H9 (cell line): Measurements from ENCODE around the gene SCNN1B. TPM values are rescaled to one million over a fixed set of nuclear protein-coding genes. Genes with fewer than 3 reads are reported as not detected.

Experiments
- DNase-seq: peaks from one replicate; pipeline ENCODE4 v3.0.0-alpha.2; 2017
- H2AFZ ChIP-seq: one replicate; pipeline ENCODE4 v1.6.1; 2013; ENCODE audit warnings: mild to moderate bottlenecking, low read length, control low read depth, moderate library complexity
- H2AK5ac ChIP-seq: 2 replicates; pipeline ENCODE4 v1.6.1; 2013; ENCODE audit warnings: low read length, control low read depth, mixed read lengths; ENCODE audit not compliant: insufficient read length
- H2BK120ac ChIP-seq: one replicate; pipeline ENCODE4 v1.6.1; 2013; ENCODE audit warnings: low read depth, mild to moderate bottlenecking, low read length, control low read depth, inconsistent platforms; ENCODE audit not compliant: poor library complexity, severe bottlenecking
- H2BK12ac ChIP-seq: 2 replicates; pipeline ENCODE4 v1.6.1; 2013; ENCODE audit warnings: low read length, control low read depth, mixed read lengths, low read depth; ENCODE audit not compliant: insufficient read length
- H2BK15ac ChIP-seq: 2 replicates; pipeline ENCODE4 v1.6.1; 2013; ENCODE audit warnings: low read depth, low read length, control low read depth
- H2BK20ac ChIP-seq: one replicate; pipeline ENCODE4 v1.6.1; 2013; ENCODE audit warnings: low read depth, mild to moderate bottlenecking, low read length, control low read depth, inconsistent platforms; ENCODE audit not compliant: poor library complexity, severe bottlenecking
- H2BK5ac ChIP-seq: 2 replicates; pipeline ENCODE4 v1.6.1; 2013; ENCODE audit warnings: low read length, control low read depth, mixed read lengths; ENCODE audit not compliant: insufficient read length
- H3K14ac ChIP-seq: 2 replicates; pipeline ENCODE4 v1.6.1; 2013; ENCODE audit warnings: low read length, control low read depth; ENCODE audit not compliant: insufficient read depth
- H3K18ac ChIP-seq: 2 replicates; pipeline ENCODE4 v1.6.1; 2013; ENCODE audit warnings: low read depth, mild to moderate bottlenecking, mixed read lengths, low read length, control low read depth; ENCODE audit not compliant: insufficient read length
- H3K23ac ChIP-seq: 2 replicates; pipeline ENCODE4 v1.6.1; 2013; ENCODE audit warnings: low read length, control low read depth, mixed read lengths, low read depth; ENCODE audit not compliant: insufficient read length
- H3K23me2 ChIP-seq: 2 replicates; pipeline ENCODE4 v1.6.1; 2013; ENCODE audit warnings: low read depth, mild to moderate bottlenecking, mixed read lengths, low read length, control low read depth; ENCODE audit not compliant: insufficient read length, poor library complexity, severe bottlenecking
- H3K27ac ChIP-seq: 2 replicates; pipeline ENCODE4 v1.5.1; 2013; ENCODE audit warnings: low read length, control low read depth, mixed read lengths, low read depth; ENCODE audit not compliant: insufficient read length
- H3K27me3 ChIP-seq: 2 replicates; pipeline ENCODE4 v1.6.1; 2013; ENCODE audit warnings: low read length, control low read depth, inconsistent platforms; ENCODE audit not compliant: insufficient read depth
- H3K4ac ChIP-seq: 2 replicates; pipeline ENCODE4 v1.6.1; 2013; ENCODE audit warnings: low read depth, mild to moderate bottlenecking, control low read depth, inconsistent platforms, low read length, moderate library complexity
- H3K4me1 ChIP-seq: 2 replicates; pipeline ENCODE4 v1.6.1; 2013; ENCODE audit warnings: low read length, control low read depth, inconsistent platforms; ENCODE audit not compliant: insufficient read depth
- H3K4me2 ChIP-seq: 2 replicates; pipeline ENCODE4 v1.6.1; 2013; ENCODE audit warnings: low read length, control low read depth, mixed read lengths; ENCODE audit not compliant: insufficient read length, insufficient read depth
- H3K56ac ChIP-seq: 2 replicates; pipeline ENCODE4 v1.6.1; 2013; ENCODE audit warnings: low read depth, mild to moderate bottlenecking, mixed read lengths, low read length, control low read depth; ENCODE audit not compliant: insufficient read length
- H3K79me1 ChIP-seq: 2 replicates; pipeline ENCODE4 v1.6.1; 2013; ENCODE audit warnings: low read depth, mild to moderate bottlenecking, moderate library complexity, low read length, control low read depth, inconsistent platforms; ENCODE audit not compliant: insufficient read depth, poor library complexity, severe bottlenecking
- H3K79me2 ChIP-seq: 2 replicates; pipeline ENCODE4 v1.6.1; 2013; ENCODE audit warnings: low read length, control low read depth, inconsistent platforms; ENCODE audit not compliant: insufficient read depth
- H3K9ac ChIP-seq: 2 replicates; pipeline ENCODE4 v1.6.1; 2013; ENCODE audit warnings: low read length, control low read depth, mixed read lengths; ENCODE audit not compliant: insufficient read length; ENCODE audit errors: extremely low read depth
- H3K9me3 ChIP-seq: one replicate; pipeline ENCODE4 v1.6.1; 2013; ENCODE audit warnings: low read depth, low read length, inconsistent platforms; ENCODE audit not compliant: control insufficient read depth
- H3T11ph ChIP-seq: one replicate; pipeline ENCODE4 v1.6.1; 2013; ENCODE audit warnings: mild to moderate bottlenecking, low read length, control low read depth, inconsistent platforms
- H4K20me1 ChIP-seq: one replicate; pipeline ENCODE4 v1.6.1; 2013; ENCODE audit not compliant: control insufficient read depth, insufficient read length, insufficient read depth
- H4K5ac ChIP-seq: 2 replicates; pipeline ENCODE4 v1.6.1; 2013; ENCODE audit warnings: low read depth, mild to moderate bottlenecking, mixed read lengths, low read length, control low read depth; ENCODE audit not compliant: insufficient read length
- H4K8ac ChIP-seq: replicated peaks from 2 replicates; pipeline ENCODE4 v1.6.1; 2013; ENCODE audit warnings: low read length, control low read depth, mixed read lengths, low read depth; ENCODE audit not compliant: insufficient read length
- H4K91ac ChIP-seq: 2 replicates; pipeline ENCODE4 v1.6.1; 2013; ENCODE audit warnings: low read depth, mild to moderate bottlenecking, moderate library complexity, mixed read lengths, low read length, control low read depth; ENCODE audit not compliant: insufficient read length
- H3K27ac Mint-ChIP-seq, 3 experiments: 2 replicates in 2 of 3; 3 replicates in 1 of 3; pipeline ENCODE4 v1.8.0; 2020 to 2021; ENCODE audit warnings: mixed read lengths in 3 of 3, mild to moderate bottlenecking in 1 of 3, moderate library complexity in 1 of 3
- H3K27me3 Mint-ChIP-seq: 2 replicates; pipeline ENCODE4 v1.8.0; 2021; ENCODE audit warnings: low read depth, mild to moderate bottlenecking, moderate library complexity, mixed read lengths
- H3K36me3 Mint-ChIP-seq, 3 experiments: 2 replicates in 2 of 3; 3 replicates in 1 of 3; pipeline ENCODE4 v1.8.0; 2020 to 2021; ENCODE audit warnings: low read depth in 3 of 3, mixed read lengths in 3 of 3; ENCODE audit not compliant: insufficient read depth in 1 of 3
- H3K4me1 Mint-ChIP-seq, 2 experiments: 2 replicates each; pipeline ENCODE4 v1.8.0; 2020; ENCODE audit warnings: mixed read lengths in 2 of 2
- H3K4me3 Mint-ChIP-seq, 2 experiments: 2 replicates in 1 of 2; 3 replicates in 1 of 2; pipeline ENCODE4 v1.8.0; 2020 to 2021; ENCODE audit warnings: mild to moderate bottlenecking in 2 of 2, mixed read lengths in 2 of 2, moderate library complexity in 1 of 2
- H3K9me3 Mint-ChIP-seq, 2 experiments: 2 replicates in 1 of 2; 3 replicates in 1 of 2; pipeline ENCODE4 v1.8.0; 2020; ENCODE audit warnings: mild to moderate bottlenecking in 2 of 2, mixed read lengths in 2 of 2, moderate library complexity in 1 of 2
- WGBS: extraction: QIAGEN DNeasy Blood & Tissue Kit; methylation state at CpG from one replicate; pipeline ENCODE4 v1.1.7; 2013; ENCODE audit warnings: missing lambda C conversion rate, low lambda C conversion rate, mixed read lengths; ENCODE audit not compliant: insufficient read length; ENCODE audit errors: extremely low coverage; 5-methylcytosine and 5-hydroxymethylcytosine counted together
- total RNA-seq: library from RNA; stranded (reverse); gene quantifications from 2 replicates; pipeline ENCODE4 v1.2.1, GENCODE V29; 2021
- TF ChIP-seq, protein P1 (sequence below): fragments of 200-600 bp; sonication (generic); conservative IDR thresholded peaks from 3 replicates; pipeline ENCODE4 v1.8.0; 2021; ENCODE audit warnings: antibody characterized with exemption, mild to moderate bottlenecking

The SCNN1B gene
- total RNA-seq, 1 experiment from 2014 or later: 0.11 TPM

DNA sequence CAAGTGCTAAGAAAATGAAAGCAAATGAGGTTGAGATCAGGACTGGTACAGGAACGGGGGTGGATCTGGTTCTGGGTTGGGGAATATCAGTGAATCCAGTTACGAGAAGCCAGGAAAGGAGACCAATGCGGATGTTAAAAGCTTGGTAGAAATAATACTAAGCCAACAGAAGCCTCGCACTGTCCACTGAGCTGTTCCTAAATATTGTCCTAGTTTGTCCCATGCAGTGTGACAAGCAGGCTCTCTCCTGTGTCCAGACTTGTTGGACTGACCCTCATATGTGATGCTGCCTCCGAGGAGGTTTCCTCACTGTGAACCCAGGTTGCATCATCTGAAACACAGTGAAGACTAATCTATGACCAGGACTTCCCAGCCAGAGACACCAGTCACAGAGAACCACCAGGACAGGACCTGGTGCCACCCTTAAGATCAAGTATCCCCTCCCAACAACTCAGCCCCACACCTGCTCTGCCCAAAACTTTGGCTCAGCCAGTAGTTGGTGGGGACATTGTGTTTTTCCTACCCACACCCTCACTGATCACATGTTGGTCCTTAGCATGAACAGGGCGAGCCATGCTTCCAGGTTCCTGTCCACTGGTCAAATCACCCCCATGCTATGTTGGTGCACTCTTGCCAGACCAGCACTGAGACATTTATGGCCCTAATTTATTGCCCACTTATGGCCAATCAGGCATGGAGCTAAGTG, 32.7 kb upstream of the SCNN1B start:
- Histone ChIP-seq H3K4ac (no peak overlapping the region), H3K79me2 (no peaks in the 10 kb centered on the region), H2AFZ (no peak overlapping the region), H2BK5ac (no peak overlapping the region), H3K27ac (no peak overlapping the region), H3K23ac (no peak overlapping the region), H2BK15ac (no peak overlapping the region), H3K27me3 (no peaks in the 10 kb centered on the region), H2BK20ac (no peak overlapping the region), H3K79me1 (no peaks in the 10 kb centered on the region), H4K5ac (no peak overlapping the region), H3K9me3 (no peaks in the 10 kb centered on the region), H3K14ac (no peak overlapping the region), H3T11ph (no peak overlapping the region), H2AK5ac (no peak overlapping the region), H3K18ac (no peak overlapping the region), H3K4me1 (no peaks in the 10 kb centered on the region), H3K4me2 (no peak overlapping the region), H4K8ac (no peak overlapping the region), H3K9ac (no peak overlapping the region), H2BK12ac (no peak overlapping the region), H3K56ac (no peak overlapping the region), H4K20me1 (no peaks in the 10 kb centered on the region), H3K23me2 (no peaks in the 10 kb centered on the region), H4K91ac (no peak overlapping the region), H2BK120ac (no peak overlapping the region)
- DNase-seq: no peak
- 0 out of 5 replicates have a peak, but pooled peaks cover 0 to 2% of the 10 kb centered on the region in 2 experiments for H3K9me3 Mint-ChIP-seq
- H3K4me1 Mint-ChIP-seq: no peaks in the 10 kb centered on the region
- H3K4me3 Mint-ChIP-seq: no peak overlapping the region
- TF ChIP-seq, protein P1, sequence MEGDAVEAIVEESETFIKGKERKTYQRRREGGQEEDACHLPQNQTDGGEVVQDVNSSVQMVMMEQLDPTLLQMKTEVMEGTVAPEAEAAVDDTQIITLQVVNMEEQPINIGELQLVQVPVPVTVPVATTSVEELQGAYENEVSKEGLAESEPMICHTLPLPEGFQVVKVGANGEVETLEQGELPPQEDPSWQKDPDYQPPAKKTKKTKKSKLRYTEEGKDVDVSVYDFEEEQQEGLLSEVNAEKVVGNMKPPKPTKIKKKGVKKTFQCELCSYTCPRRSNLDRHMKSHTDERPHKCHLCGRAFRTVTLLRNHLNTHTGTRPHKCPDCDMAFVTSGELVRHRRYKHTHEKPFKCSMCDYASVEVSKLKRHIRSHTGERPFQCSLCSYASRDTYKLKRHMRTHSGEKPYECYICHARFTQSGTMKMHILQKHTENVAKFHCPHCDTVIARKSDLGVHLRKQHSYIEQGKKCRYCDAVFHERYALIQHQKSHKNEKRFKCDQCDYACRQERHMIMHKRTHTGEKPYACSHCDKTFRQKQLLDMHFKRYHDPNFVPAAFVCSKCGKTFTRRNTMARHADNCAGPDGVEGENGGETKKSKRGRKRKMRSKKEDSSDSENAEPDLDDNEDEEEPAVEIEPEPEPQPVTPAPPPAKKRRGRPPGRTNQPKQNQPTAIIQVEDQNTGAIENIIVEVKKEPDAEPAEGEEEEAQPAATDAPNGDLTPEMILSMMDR: no peak
- peaks cover 0 to 1% (median under 1%) of the 10 kb centered on the region in 3 experiments; a peak in 2 of 7 replicates for H3K36me3 Mint-ChIP-seq
- WGBS: no CpG with 5 or more reads among the region's 6 CpGs
- peaks cover 2% of the 10 kb centered on the region; the same call in 1 of the 2 replicates for H3K27me3 Mint-ChIP-seq
- no peak overlapping the region; a peak in 1 of 7 replicates for H3K27ac Mint-ChIP-seq
